Keratinocyte (primary cell): ENCODE results near the gene RMND5B. TPM values are rescaled to one million over a fixed set of nuclear protein-coding genes. Genes with fewer than 3 reads are reported as not detected.
A peak's percentile ranks its signal among the peaks of the same experiment; 100 is the strongest.

ENCODE experiments used
- DNase-seq: peaks from one replicate; pipeline ENCODE4 v3.0.0-alpha.2; 2011; ENCODE audit warnings: low read depth, missing footprints, low spot score
- FAIRE-seq: peaks from 2 replicates; lab custom pipeline; 2011; peaks lifted over from hg19 to GRCh38; lab: Jason Lieb, UNC
- H2AFZ ChIP-seq: 2 replicates; pipeline ENCODE4 v1.6.0; 2012; ENCODE audit warnings: low read length, control low read depth, inconsistent platforms; ENCODE audit not compliant: control insufficient read depth
- H3K27ac ChIP-seq: 2 replicates; pipeline ENCODE4 v1.5.1; 2011; ENCODE audit warnings: low read length; ENCODE audit not compliant: control insufficient read depth, insufficient read depth
- H3K27me3 ChIP-seq: 3 replicates; pipeline ENCODE4 v1.6.0; 2011; ENCODE audit warnings: low read length; ENCODE audit not compliant: control insufficient read depth, insufficient read depth; ENCODE audit errors: extremely low read depth
- H3K36me3 ChIP-seq, 2 experiments: 2 replicates in 1 of 2; 3 replicates in 1 of 2; pipeline ENCODE4 v1.5.1; 2011; ENCODE audit warnings: low read length in 2 of 2, mild to moderate bottlenecking in 1 of 2; ENCODE audit not compliant: control insufficient read depth in 2 of 2, insufficient read depth in 2 of 2; ENCODE audit errors: extremely low read depth in 1 of 2
- H3K4me1 ChIP-seq: 3 replicates; pipeline ENCODE4 v1.5.1; 2011; ENCODE audit warnings: low read length; ENCODE audit not compliant: control insufficient read depth, insufficient read depth; ENCODE audit errors: extremely low read depth
- H3K4me2 ChIP-seq: 3 replicates; pipeline ENCODE4 v1.6.0; 2011; ENCODE audit warnings: low read depth, low read length; ENCODE audit not compliant: control insufficient read depth, insufficient read depth; ENCODE audit errors: extremely low read depth
- H3K4me3 ChIP-seq, 3 experiments: fragments of 200-600 bp in 1 of 3; sonication (generic) in 1 of 3; 2 replicates in 2 of 3; 3 replicates in 1 of 3; pipeline ENCODE4 v1.5.1; 2011 to 2016; ENCODE audit warnings: low read length in 3 of 3, mild to moderate bottlenecking in 3 of 3, control low read depth in 2 of 3, inconsistent platforms in 1 of 3, low read depth in 1 of 3, mixed read lengths in 1 of 3, mixed run types in 1 of 3, moderate library complexity in 1 of 3; ENCODE audit not compliant: control insufficient read depth in 2 of 3, insufficient read depth in 2 of 3; ENCODE audit errors: extremely low read depth in 1 of 3
- H3K79me2 ChIP-seq: 2 replicates; pipeline ENCODE4 v1.6.0; 2012; ENCODE audit warnings: low read length; ENCODE audit not compliant: control insufficient read depth, insufficient read depth
- H3K9ac ChIP-seq: 3 replicates; pipeline ENCODE4 v1.6.0; 2011; ENCODE audit warnings: low read length; ENCODE audit not compliant: control insufficient read depth, insufficient read depth; ENCODE audit errors: extremely low read depth
- H3K9me1 ChIP-seq: 3 replicates; pipeline ENCODE4 v1.6.0; 2011; ENCODE audit warnings: low read length; ENCODE audit not compliant: control insufficient read depth, insufficient read depth; ENCODE audit errors: extremely low read depth
- H3K9me3 ChIP-seq: 2 replicates; pipeline ENCODE4 v1.5.1; 2012; ENCODE audit warnings: low read depth, low read length; ENCODE audit not compliant: control insufficient read depth
- H4K20me1 ChIP-seq: 3 replicates; pipeline ENCODE4 v1.6.0; 2011; ENCODE audit warnings: low read length; ENCODE audit not compliant: control insufficient read depth, insufficient read depth; ENCODE audit errors: extremely low read depth
- EZH2 ChIP-seq: IDR thresholded peaks from one replicate; pipeline ENCODE4 v1.6.1; 2012; ENCODE audit warnings: inconsistent platforms, mild to moderate bottlenecking, low read length, moderate library complexity
- dilution Hi-C: fragments of 300-500 bp; cut with MboI; formaldehyde crosslinking; loops from one replicate; pipeline ENCODE4 v1.7.0; 2020; ENCODE audit warnings: low sequenced_read_pairs; ENCODE audit not compliant: extremely low pct_ligation_motif_present
- polyA plus RNA-seq, 5 experiments: library from polyadenylated mRNA; depleted of rRNA in 3 of 5; stranded (reverse) in 3 of 5; stranded (forward) in 1 of 5; unstranded in 1 of 5; fragments of >200 nt; gene quantifications; 1 replicate in 1 of 5; 2 replicates in 3 of 5; 3 replicates in 1 of 5; pipeline versions ENCODE4 v1.2.1 to v1.2.3, GENCODE V29; 2011 to 2012; ENCODE audit warnings: missing spikeins in 2 of 5, low read depth in 1 of 5, low replicate concordance in 1 of 5
- TF ChIP-seq, protein P1 (sequence below), 3 experiments: IDR thresholded peaks in 1 of 3; conservative IDR thresholded peaks in 1 of 3; optimal IDR thresholded peaks in 1 of 3; 2 replicates in 2 of 3; 3 replicates in 1 of 3; pipeline versions ENCODE3 to v1.5.1; 2011; ENCODE audit warnings: low read length in 3 of 3, mild to moderate bottlenecking in 3 of 3, moderate library complexity in 2 of 3, control low read depth in 1 of 3, inconsistent platforms in 1 of 3; ENCODE audit not compliant: insufficient read depth in 2 of 3; ENCODE audit errors: extremely low read depth in 1 of 3

RMND5B gene
- polyA plus RNA-seq, 1 donor (not counting 4 experiments of a cell fraction or from before 2014, with no cell fraction given): 15.5 TPM

DNA sequence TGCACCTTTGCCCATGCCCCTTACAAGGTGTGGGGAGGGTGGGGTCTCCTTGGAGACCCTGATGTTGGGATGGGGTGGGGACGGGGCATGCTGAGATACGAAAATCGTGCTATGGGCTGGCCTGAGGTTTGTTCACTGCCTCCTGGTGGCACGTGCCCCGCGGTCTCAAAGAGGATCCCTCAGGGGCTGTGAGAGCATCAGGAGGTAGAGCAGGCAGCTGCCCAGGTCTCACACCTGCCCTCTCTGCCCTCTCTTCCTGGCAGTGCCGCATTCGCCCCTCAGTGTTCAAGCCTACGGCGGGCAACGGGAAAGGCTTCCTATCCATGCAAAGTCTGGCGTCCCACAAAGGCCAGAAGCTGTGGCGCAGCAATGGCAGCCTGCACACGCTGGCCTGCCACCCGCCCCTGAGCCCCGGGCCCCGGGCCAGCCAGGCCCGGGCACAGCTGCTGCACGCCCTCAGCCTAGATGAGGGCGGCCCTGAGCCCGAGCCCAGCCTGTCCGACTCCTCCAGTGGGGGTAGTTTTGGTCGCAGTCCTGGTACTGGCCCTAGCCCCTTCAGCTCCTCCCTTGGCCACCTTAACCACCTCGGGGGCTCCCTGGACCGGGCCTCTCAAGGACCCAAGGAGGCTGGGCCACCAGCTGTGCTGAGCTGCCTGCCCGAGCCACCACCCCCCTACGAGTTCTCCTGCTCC, 10.8 kb upstream of the RMND5B start:
- no peak overlapping the region for H3K4me2 ChIP-seq
- FAIRE-seq (no peak), DNase-seq (no peak)
- no peak overlapping the region for H2AFZ ChIP-seq
- H3K79me2 ChIP-seq: peaks cover 9% of the 10 kb centered on the region
- no peaks in the 10 kb centered on the region for H3K9me3 ChIP-seq
- H4K20me1 ChIP-seq: peaks cover 1% of the 10 kb centered on the region
- H3K27me3 ChIP-seq: no peaks in the 10 kb centered on the region
- no peak overlapping the region for H3K9ac ChIP-seq
- peaks cover 5 to 6% of the 10 kb centered on the region in 2 experiments for H3K36me3 ChIP-seq
- TF ChIP-seq, protein P1, sequence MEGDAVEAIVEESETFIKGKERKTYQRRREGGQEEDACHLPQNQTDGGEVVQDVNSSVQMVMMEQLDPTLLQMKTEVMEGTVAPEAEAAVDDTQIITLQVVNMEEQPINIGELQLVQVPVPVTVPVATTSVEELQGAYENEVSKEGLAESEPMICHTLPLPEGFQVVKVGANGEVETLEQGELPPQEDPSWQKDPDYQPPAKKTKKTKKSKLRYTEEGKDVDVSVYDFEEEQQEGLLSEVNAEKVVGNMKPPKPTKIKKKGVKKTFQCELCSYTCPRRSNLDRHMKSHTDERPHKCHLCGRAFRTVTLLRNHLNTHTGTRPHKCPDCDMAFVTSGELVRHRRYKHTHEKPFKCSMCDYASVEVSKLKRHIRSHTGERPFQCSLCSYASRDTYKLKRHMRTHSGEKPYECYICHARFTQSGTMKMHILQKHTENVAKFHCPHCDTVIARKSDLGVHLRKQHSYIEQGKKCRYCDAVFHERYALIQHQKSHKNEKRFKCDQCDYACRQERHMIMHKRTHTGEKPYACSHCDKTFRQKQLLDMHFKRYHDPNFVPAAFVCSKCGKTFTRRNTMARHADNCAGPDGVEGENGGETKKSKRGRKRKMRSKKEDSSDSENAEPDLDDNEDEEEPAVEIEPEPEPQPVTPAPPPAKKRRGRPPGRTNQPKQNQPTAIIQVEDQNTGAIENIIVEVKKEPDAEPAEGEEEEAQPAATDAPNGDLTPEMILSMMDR (optimal IDR thresholded peaks at IDR 0.05 in 1 of 3, IDR thresholded peaks at IDR 0.05 in 1 of 3, conservative IDR thresholded peaks at IDR 0.05 in 1 of 3; ENCODE audit: extremely low read depth in 1 of 3, insufficient read depth in 2 of 3, low read length in 3 of 3): no peak
- TF ChIP-seq EZH2: no peak
- H3K27ac ChIP-seq: no peak overlapping the region
- peaks cover 10% of the 10 kb centered on the region for H3K4me1 ChIP-seq
- no peaks in the 10 kb centered on the region for H3K9me1 ChIP-seq
- no peak overlapping the region for H3K4me3 ChIP-seq
- dilution Hi-C loops: no loop called here

DNA sequence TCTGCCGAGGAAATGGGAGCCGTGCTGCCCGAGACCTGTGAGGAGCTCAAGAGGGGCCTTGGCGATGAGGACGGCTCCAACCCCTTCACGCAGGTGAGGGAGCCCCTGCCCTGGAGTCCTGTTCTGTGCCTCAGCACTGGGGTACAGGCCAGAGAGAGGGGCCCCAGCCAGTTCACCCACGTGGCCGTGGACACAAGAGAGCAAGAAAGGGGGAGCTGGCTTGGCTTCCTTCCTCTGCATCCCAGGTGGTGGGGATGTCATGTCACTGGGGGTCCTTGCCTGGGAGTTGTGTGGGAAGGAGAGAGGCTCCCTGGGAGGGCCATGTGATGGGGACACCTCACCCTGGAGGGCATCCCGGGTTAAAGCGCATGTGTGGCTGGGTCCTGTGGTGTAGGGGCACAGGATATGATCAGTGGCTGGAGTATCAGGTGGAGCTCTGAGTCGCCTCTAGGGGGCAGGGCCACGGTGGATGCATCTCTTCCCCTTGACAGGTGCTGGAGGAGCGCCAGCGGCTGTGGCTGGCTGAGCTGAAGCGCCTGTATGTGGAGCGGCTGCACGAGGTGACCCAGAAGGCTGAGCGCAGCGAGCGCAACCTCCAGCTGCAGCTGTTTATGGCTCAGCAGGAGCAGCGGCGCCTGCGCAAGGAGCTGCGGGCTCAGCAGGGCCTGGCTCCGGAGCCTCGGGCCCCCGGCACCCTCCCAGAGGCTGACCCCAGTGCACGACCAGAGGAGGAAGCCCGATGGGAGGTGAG, 10.0 kb upstream of the RMND5B start:
- FAIRE-seq (no peak), DNase-seq (no peak)
- Histone ChIP-seq H3K9ac (no peak overlapping the region), H4K20me1 (no peaks in the 10 kb centered on the region), H3K9me1 (no peaks in the 10 kb centered on the region), H2AFZ (no peak overlapping the region), H3K79me2 (peaks cover 4% of the 10 kb centered on the region), H3K36me3 (peaks cover 5 to 6% of the 10 kb centered on the region in 2 experiments), H3K9me3 (no peaks in the 10 kb centered on the region), H3K27ac (no peak overlapping the region), H3K4me2 (no peak overlapping the region), H3K4me3 (no peak overlapping the region), H3K27me3 (no peaks in the 10 kb centered on the region), H3K4me1 (peaks cover 10% of the 10 kb centered on the region)
- dilution Hi-C loops: no loop called here
- TF ChIP-seq, protein P1 (optimal IDR thresholded peaks at IDR 0.05 in 1 of 3, IDR thresholded peaks at IDR 0.05 in 1 of 3, conservative IDR thresholded peaks at IDR 0.05 in 1 of 3; ENCODE audit: extremely low read depth in 1 of 3, insufficient read depth in 2 of 3, low read length in 3 of 3): peak in 2 of 3 experiments; percentile 57 to 69
- TF ChIP-seq EZH2: no peak
